ENCODE measurements around the gene ZNF609.
"Not testable (repeated sequence)": the region's sequence is repeated elsewhere in the genome, so short reads cannot be mapped to it uniquely, and the experiment has no call there.

Gene ZNF609

GRCh38 chr15:64589435-64590084, 129.2 kb downstream of the ZNF609 start:
- DNase-seq, result no peak

DNA sequence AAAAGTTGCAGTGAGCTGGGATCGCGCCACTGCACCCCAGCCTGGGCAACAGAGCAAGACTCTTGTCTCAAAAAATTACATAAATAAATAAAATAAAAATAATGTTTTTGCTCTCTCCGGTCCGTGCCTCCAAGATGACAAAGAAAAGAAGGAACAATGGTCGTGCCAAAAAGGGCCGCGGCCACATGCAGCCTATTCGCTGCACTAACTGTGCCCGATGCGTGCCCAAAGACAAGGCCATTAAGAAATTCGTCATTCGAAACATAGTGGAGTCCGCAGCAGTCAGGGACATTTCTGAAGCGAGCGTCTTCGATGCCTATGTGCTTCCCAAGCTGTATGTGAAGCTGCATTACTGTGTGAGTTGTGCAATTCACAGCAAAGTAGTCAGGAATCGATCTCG, 132.5 kb downstream of the ZNF609 start:
- DNase-seq, result not testable (repeated sequence)

GRCh38 chr15:64596701-64597476, 136.5 kb downstream of the ZNF609 start:
- DNase-seq, result no peak

- no peak for DNase-seq
Measured at GRCh38 chr15:64597477-64597822, 137.1 kb downstream of the ZNF609 start.

- DNase-seq, result no peak
Measured at GRCh38 chr15:64599226-64599625, 138.8 kb downstream of the ZNF609 start.

DNA sequence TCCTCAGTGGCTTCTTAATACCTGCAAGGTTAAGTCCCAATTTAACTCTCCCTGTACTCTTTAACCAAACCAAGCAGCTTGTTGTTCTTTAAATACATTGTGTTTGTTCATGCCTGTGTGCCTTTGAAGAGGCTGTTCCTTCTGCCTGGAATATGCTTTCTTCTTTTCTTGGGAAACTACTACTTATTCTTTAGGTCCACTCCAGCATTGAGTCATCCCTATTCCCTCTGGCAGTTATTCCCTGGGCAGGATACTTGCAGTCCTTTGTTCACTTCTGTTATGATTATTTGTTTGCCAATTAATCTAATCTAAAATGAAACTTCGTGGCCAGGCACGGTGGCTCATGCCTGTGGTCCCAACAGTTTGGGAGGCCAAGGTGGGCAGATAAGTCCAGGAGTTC, 139.3 kb downstream of the ZNF609 start:
- no peak for DNase-seq

GRCh38 chr15:64600794-64601193, 140.4 kb downstream of the ZNF609 start:
- DNase-seq, result no peak

DNA sequence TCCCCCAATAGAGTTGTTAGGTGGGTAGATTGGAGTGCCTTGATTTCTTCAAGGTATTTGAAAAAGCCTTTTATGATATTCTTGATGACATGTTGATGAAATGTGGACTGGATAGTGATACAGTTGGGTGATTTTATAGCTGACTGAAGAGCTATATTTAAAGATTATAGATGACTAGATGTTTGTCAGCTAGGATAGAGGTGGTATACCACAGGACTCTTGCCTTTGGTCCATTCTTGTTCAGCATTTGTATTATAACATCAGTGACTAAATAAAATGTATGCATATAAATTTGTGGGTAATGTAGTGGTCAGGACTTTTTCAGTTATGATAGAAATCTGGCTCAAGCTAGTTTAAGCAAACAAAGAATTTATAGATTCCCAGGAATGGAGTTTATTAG, 143.9 kb downstream of the ZNF609 start:
- no peak for DNase-seq

- not testable (repeated sequence) for DNase-seq
Measured at GRCh38 chr15:64607416-64607815, 147.0 kb downstream of the ZNF609 start.

DNA sequence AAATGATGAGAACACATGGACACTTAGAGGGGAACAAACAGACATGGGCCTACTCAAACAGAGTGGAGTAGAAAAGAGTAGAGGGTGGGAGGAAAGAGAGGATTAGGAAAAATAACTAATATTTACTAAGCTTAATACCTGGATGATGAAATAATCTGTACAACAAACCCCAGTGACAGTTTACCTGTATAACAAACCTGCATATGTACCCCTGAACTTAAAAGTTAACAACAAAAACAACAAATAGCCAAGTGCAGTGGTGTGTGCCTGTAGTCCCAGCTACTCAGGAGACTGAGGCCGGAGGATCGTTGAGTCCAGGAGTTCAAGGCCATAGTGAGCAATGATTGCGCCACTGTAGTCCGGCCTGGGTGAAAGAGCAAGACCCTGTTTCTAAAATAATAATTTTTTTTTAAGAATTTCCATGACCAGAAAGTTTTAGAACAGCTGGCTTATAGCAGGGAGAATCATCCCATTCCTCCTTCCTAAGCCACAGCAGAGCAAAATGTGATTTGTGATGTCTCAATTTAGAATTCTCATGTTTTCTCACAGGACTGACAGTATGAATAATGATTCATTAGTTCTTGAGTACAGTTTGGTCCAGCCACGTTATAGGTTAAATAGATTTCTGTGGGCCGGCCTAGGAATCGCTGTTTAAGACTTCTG, 150.0 kb downstream of the ZNF609 start:
- no peak for DNase-seq

DNA sequence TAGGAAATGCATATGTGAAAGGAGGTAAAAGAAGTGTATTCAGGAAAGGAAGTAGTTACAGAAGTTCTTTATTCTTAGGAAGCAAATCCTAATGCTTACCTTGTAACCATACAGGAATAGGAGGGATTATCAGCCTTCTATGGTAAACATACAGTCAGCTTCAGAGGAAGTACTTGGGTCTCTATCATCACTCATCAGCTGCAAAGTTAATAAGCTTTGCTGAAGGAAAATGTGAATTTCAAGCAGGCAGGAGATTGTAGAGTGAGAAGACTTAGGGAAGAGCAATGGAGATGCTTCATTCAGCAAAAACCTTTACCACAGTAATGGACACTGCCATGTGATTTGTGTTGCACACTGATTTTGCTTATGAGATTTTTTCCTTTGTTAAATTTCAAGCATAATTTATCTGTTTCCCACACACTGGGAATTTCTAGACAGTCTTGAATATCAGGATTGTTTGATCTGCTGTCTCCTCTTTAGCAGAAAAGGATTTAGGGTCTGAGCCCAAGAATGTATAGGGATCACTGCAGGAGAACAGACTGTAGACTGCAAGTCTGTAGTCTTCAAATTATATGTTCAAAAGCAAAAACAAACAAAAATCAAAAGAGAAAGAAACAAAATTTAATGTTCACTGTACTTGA, 150.8 kb downstream of the ZNF609 start:
- no peak for DNase-seq

GRCh38 chr15:64614519-64614918, 154.1 kb downstream of the ZNF609 start:
- DNase-seq, result no peak

DNA sequence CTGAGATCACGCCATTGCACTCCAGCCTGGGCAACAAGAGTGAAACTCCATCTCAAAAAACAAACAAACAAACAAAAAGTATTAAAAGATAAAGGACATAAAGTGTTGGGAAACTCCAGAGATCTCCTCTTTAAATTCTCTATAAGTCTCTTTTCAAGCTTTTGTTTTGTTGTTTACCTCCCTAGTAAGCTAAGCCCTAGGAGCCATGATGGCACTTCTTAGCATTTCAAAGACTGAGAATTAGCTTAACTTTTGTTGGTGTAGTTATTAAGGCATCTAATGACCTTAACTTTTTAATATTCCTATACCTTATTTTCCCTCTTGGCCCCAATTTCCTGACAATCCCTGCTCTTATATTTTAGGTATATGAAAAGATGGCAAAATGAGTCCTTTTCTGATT, 157.3 kb downstream of the ZNF609 start:
- no peak for DNase-seq

- no peak for DNase-seq
Measured at GRCh38 chr15:64618138-64618537, 157.8 kb downstream of the ZNF609 start.

- DNase-seq, result no peak
Measured at GRCh38 chr15:64618540-64618939, 158.2 kb downstream of the ZNF609 start.

- no peak for DNase-seq
Measured at GRCh38 chr15:64619880-64620839, 159.8 kb downstream of the ZNF609 start.

GRCh38 chr15:64621056-64621455, 160.7 kb downstream of the ZNF609 start:
- DNase-seq, result no peak

DNA sequence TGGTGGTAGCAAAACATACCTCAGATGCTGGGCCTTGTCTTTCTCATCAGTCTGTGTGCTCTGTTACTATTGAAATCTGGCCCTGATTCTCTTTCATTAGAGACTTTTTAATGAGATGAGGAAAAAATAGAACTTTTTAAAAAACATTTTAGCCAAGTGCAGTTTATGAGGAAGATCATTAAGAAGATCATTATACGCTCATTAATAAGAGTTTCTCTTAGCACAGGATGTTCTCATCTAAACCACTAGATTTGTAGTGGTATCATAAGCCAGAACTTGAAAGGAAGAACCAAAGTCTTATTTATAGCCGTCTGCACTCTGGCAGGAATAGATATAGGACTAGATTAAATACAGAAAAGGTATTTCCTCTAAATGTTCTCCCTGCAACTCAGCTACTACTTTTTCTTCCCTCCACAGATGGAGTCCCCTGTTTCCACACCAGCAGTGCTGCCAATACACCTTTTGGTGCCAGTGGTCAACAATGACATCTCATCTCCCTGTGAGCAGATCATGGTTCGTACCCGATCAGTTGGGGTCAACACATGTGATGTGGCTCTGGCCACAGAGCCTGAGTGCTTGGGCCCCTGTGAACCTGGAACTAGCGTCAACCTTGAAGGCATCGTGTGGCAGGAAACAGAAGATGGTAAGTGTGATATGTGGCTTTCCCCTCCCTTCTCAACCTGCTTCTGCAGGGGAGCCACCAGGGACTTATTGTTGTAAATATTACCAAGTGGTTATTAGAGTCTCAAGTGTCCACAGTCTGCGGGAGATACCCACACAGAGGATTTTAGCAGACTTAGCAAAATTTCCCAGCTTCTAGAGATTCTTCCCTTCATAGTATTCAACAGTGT, 162.3 kb downstream of the ZNF609 start:
- DNase-seq, result no peak

DNA sequence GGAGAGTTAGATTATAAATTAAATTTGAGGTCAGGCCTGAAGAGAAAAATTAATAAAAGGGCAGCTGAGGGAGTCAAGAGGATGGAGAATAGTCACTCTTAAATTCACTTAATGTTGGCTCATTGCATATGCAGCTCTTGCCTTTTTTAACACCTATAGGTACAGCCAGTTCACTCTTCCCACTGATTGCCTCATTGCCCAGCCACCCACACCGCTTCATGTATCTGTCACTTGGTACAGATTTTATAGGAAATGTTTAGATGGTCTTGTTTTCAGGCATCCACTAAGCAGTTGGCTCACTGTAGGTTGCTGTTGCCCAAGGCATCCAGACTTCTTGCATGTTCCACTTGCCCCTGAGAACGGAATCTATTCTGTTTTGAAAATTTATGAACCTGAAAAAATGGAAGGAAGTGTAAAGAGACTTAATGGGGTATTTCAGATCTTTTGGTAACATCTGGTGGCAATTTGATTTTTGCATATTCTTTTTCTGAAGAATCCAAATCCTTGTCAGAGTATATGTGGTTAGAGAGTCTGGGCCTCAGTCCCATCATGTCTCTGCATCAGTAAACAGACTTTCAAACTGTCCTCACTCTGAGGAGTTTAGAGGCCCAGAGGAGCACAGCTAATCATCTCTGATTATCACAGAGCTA, 163.1 kb downstream of the ZNF609 start:
- DNase-seq, result no peak

DNA sequence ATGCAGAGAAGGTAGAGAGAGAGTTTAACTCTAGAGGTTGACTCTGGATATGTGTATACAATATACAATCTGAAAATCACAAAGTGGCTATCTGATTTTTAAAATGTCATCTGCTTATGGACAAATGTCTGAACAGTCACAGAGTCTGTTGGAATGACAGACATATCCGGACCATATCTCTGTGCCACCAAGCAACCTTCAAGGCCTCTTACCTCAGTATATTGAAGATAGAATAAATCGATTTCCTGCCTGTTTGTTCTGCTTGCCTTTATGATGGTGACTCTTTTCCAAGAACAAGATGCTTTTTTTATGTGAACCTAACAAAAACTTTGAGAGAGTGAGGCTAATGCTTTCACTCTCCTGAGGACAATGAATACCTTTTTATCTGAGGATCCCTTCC, 163.9 kb downstream of the ZNF609 start:
- no peak for DNase-seq

DNA sequence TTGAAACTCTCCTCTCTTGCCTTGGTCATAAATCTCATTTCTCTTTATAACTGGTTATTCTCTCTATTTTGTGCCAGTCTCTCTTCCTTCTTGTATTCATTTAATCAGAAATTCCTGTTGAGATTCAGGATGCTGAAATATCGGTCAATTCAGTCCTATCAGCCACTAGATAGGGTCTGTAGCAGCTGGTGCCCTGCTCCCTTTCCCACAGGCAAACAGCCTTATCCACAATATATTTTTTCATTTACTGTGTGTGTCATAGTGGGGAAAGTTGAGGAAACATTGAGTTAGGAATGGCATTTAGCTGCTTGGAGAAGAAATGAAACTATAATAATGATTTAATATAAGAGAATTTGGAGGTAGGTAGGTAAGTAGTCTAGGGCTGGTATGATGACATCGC, 168.7 kb downstream of the ZNF609 start:
- DNase-seq, result no peak
